Measurements from ENCODE around the gene TINAGL1.

TINAGL1 gene

DNA sequence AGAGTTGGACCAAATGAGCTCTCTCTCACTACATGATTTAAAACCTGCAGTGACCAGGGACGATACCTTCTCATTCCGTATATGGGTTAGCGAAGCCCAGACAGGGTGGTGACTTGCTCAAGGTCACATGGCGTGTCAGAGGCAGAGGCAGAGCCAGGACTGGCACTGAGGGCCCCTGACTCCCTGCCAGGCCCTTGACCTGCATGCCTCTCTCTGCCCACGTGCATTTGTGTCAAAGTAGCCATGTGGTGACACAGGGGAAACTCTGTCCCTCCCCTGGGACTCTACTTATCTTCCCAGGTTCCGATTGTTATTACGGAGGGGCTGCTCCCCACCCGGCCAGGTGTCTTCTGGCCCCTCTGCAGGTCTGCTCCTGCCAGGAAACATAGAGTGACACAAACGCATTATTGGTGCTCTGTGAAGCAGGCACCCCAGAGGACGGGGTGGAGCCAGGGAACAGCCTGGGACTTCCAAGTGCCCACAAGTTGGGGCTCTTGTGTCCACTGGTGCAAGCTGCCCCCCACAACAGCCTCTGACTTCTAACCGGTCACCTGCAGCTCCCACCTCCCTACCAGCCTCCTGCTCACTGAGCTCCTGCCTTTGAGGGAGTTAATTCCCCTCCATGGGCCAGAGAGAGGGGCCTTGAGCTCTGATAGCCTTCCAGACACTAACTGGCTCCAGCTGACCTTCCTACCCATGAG is 7.3 kb upstream of the TINAGL1 start:
- DNase-seq: no peak

DNA sequence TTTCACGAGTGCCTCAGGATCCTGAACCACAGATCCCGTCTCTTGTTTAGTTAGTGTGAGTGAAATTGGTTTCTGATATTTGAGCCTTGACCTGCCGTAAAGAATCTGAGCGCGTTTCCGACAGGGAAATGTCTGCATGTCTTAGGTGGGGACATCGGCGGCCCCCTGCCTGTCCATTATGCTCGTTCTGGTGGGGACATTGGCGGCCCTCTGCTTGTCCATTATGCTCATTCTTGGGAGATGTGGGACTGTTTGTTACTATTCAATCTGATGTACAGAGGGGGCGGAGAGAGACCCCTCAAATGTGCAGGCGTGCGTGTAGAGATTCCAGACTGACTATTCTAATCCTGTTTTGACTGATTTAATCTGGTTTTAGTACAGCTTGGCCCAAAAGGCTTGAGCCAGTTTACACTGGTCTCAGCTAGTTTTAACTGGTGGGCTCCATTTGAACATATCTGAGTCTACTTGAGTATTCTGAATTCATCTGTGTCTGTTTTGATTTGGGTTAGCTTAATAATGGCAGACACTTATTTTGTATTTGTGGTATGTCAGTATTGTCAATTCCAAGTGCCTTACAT is 6.6 kb upstream of the TINAGL1 start:
- no peak for DNase-seq

DNA sequence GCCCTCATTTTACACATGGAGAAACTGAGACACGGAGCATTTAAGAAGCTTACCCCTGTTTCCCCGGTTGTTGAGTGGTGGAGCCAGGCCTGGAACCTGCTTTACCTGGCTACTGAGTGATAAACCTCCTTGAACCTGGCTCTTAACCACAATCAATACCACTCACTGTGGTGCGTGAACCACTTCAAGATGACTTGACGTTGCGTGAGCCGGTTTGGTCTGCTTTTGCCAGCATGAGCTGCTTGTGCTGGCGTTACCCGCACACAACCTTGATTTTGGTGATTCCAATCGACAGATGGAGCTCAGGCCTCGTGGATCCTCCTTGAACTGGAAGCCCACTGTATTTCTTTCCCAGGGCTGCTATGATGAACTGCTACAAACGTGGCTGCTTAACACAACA is 6.1 kb upstream of the TINAGL1 start:
- DNase-seq: no peak

DNA sequence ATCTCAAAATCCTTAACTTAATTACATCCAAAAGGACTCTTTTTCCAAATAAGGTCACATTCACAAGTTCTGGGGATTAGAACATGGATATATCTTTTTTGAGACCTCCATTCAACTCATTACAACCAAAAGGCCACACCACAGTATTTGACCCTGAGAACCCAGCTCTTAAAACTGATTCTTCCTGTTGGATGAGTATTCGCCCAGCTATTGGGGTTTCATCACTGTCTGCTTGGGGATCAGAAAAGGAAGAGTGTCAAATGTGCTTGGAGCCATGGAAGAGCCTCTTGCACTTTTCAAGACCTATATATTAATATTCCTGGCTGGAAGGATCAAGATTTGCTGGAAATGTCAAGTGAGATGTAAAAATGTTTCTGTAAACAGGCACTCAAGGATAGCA is 5.4 kb upstream of the TINAGL1 start:
- DNase-seq: no peak

DNA sequence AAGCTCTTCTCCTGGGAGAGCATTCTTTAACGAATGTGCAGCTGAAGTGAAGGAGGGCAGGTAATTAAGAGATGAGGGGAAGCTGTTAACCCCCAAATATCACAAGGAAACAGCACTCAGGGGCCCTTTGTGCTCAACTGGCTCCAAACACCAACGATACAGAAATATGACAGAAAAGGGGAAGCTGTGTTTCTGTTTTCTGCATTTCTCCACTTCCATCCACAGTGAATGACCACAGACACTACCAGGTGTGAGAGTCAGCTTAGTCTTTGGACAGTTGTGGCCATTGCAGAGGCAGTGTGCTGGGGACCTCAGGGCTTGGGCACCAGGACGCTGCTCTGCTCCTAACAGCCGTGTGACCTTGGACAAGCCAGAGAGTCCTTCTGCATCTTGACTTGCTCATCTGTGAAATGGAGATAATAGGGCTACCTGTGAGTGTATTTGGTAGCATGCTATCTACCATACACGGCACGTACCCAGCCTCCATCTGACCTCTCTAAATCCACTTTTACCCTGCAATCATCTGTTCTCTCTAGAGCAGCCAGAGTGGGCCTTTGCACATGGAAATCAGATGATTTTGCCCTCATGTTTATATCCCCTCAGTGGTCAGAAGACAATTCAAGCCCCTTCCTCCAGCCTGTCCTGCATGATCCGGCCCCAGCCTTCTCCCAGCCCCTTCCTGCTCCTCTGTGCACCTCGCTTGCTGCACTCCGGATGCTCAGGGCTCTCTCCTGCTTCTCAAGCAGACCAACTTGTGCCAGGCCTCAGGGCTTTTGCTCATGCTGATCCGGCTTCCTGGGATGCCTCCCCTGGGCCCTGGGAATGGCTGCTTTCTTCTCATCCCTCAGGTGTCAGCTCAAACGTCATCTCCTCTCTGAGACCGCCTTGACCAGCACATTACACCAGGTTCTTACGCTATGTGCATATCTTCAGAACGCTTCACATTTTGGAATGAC is 4.7 kb upstream of the TINAGL1 start:
- DNase-seq: no peak

DNA sequence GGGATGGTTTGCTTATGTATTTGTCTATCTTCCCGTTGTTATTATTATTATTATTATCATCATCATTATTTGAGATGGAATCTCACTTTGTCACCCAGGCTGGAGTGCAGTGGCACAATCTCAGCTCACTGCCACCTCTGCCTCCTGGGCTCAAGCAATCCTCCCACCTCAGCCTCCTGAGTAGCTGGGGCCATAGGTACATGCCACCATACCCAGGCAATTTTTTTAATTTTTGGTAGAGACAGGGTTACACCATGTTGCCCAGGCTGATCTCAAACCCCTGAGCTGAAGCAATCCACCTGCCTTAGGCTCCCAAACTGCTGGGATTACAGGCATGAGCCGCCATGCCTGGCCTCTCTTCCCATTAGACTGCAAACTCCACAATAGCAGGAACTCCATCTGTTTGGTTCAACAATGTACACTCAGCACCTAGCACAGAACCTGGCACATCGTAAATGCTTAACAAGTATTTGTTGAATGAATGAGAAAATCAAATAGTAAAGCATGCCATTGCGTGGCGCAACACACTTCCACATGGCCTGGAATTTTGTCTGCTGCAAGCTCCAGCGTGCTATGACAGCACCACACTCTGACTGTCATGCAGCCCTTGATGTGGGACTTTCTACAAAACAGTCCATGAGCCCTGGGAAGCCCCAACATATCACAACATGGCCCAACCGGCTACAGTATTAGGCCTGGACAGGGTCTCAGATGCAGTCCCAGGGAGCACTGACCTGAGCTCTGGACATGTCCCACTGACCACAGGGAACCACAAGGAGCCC is 3.8 kb upstream of the TINAGL1 start:
- no peak for DNase-seq

DNA sequence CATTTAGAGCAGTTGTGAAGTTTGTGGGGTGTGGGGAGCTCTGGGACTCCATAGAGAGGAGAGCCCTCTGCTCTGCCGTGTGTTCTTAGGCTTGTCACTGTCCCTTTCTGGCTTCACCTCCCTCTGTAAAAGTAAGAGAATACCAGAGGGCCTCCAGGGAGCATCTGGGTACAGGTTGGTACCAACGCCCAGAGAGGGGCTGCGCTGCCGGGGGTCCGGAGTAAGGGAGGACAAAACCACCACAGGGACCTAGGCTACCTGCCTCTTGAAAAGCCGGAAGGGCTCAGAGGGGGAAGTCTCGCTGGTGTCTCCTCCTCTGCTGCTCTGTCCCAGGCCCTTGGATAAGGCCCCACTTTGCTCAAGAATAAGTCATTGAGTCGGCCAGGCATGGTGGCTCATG is 3.1 kb upstream of the TINAGL1 start:
- DNase-seq: no peak

DNA sequence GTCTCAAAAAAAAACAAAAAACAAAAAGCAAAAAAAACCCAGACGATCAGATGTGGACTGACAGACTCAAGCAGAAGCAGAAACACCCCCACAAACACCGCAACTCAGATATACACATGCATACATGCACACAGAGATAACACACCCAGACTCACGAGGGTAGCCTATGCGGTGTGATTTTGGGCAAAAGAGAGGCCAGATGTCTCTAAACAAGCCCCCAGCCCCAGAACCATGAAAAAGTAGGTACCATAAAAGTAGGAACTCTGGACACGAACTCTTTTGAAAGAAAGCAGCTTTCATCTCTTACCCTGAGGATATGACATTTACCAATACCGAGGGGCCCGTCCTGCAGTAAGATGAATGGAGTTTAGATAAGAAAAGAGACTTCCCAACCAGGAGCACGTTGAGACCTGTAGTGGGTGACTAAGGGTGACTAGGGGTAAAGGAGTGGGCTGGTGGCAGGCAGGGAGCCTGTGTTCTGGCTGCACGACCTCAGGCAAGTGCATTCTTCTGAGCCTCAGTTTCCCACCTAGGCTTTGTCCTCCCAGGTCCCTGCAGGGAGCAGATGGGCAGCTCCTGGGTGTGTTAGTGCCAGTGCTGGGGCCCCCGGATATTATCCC is 1.5 kb upstream of the TINAGL1 start:
- DNase-seq: no peak

DNA sequence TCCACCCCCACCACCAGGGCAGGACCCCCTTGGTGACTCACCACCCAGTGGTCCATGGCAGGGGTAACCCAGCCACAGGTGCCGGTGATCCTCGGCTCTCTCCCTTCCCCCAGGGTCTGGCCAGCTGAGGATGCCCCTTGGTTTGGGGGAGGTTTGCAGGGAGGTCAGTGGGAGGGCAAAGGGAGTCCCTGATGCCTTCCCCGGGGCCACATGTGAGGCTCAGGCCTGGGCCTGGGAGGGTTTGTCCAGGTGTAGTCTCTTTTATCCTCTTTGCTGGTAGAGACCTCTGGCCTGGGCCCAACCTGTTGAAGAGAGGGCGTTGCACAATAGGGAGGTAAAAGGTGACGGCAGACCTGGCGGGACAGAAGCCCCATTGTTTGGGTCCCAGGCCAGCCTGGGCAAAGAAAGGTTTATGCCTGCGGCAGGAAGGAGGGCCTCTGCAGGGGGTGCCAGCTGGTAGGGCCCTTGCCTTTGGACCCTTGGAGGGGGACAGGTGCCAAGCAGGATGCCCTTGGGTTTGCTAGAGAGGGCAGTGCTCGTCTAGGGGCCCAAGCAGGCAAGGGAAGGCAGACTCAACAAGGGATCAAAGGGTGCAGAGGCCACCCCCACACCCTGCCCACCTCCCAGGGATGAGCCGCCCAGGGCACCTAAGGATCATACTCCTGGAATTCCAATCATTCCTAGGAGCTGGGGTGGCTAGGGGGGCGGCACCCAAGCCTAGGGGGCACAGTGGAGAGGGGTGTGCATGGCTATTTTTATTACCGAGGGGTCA is 760 bp upstream of the TINAGL1 start:
- DNase-seq: no peak

DNA sequence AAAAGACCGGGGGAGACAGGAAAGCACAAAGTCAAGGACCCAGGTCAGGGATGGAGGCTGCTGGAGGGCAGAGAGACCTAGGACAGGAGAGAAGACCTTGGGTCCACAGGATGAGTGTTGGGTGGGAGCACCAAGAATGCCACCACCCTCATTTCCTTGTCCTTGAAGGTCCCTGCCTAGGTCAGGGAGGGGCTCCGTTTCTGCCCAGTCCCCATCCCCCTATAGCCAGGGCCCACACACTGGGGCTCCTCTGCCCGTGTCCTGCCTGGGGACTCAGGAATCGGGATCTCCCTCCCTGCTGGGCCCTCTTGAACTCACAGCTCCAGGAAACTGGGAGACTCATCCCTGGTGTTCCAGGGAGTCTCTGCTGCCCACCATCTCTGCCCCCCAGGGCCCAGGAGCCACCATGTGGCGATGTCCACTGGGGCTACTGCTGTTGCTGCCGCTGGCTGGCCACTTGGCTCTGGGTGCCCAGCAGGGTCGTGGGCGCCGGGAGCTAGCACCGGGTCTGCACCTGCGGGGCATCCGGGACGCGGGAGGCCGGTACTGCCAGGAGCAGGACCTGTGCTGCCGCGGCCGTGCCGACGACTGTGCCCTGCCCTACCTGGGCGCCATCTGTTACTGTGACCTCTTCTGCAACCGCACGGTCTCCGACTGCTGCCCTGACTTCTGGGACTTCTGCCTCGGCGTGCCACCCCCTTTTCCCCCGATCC is 584 bp downstream of the TINAGL1 start:
- DNase-seq: no peak

DNA sequence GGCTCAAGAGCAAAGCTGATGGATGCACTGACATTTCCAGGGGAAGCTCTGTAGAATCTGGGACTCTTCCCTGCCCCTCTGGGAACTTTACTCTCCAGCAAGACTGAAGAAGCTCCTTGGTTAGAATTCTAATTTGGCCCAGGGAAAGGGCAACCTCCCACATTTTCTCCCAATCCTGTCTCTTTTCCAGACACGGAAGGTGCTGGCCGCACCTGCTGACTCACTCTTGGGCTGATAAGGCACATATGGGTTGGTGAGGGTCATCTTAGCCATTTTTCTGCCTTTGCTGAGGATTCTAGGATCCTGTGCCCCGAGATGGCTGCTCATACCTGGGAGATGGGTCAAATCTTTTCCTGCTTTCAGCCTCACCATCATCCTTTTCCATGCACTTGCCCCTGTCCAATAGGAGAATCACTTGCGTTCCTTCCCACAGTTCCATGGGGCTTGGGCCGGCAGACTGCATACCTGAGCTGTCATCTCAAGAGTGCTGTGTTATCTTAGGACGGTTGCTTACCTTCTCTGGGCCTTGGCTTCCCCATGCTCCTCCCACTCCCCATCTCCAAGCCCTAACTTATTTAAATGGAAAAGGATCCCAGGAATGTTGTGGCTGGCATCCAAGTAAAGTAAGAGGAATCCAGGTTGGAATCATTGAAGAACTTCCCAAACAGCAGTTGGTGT is 1.3 kb downstream of the TINAGL1 start:
- DNase-seq: no peak

DNA sequence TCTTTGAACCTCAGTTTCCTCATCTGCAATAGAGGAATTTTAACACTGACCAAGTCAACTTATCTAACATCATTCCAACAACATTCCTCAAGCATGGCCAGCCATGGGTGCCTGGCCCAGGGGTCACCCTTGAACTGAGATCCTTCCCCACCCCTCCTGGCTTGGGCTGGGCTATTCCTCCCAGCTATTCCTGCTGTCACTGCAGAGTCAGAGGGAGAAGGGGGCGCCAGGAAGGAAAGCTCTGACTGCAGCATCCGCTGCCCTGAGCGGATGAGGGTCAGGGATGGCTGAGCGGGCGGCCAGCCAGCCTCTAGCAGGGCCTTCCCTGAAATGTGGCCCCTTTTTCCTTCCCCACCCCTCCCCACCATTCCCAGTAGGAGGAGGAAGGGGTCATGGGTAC is 3.1 kb downstream of the TINAGL1 start:
- no peak for DNase-seq

DNA sequence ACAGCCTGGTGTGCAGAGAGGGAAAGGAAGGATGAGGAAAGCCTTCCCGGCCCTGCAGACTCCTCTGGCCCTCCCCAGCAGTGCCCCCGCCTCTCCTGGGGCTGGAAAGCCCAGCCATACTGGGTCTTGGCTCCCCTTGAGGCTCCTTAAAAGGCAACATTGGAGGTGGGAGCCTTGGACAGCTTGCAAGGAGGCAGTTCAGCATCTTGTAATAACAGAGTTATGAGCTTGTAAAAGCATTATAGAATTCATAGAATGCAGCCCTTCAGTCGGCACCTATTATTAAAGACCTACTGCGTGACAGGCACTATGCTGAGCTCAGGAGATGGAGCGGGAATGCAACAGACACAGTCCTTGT is 4.2 kb downstream of the TINAGL1 start:
- DNase-seq: no peak

DNA sequence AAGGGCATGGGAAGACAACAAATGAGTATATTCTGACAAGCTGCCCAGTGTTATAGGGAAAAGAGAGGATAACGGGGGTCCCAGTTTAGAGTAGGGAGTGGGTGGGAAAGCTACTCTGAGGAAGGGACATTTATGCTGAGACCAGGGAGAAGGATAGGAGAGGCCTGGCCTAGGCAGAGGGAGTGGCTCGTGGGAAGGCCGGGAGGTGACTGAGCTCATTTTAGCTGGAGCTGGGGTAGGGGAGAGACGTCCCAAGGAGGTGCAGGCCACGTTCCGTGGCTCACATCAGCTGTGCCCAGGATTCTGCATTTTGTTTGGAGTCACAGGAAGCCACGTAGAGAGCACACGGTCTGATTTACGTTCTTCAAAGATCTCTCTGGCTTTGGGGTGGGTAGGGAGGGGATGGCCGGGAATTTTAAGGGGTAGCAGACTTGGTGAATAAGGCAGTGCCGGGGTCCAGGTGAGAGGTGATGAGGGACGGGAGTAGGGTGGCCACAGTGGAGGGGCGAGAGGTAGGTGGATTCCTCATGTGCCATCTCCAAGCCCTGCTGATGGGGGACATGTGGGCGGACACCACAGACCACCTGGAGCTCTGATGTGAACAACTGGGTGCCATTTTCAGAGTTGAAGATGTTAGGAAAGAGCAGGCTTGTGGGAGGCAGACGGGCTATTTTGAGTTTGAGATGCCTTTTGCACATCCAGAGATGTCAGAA is 4.7 kb downstream of the TINAGL1 start:
- DNase-seq: no peak

DNA sequence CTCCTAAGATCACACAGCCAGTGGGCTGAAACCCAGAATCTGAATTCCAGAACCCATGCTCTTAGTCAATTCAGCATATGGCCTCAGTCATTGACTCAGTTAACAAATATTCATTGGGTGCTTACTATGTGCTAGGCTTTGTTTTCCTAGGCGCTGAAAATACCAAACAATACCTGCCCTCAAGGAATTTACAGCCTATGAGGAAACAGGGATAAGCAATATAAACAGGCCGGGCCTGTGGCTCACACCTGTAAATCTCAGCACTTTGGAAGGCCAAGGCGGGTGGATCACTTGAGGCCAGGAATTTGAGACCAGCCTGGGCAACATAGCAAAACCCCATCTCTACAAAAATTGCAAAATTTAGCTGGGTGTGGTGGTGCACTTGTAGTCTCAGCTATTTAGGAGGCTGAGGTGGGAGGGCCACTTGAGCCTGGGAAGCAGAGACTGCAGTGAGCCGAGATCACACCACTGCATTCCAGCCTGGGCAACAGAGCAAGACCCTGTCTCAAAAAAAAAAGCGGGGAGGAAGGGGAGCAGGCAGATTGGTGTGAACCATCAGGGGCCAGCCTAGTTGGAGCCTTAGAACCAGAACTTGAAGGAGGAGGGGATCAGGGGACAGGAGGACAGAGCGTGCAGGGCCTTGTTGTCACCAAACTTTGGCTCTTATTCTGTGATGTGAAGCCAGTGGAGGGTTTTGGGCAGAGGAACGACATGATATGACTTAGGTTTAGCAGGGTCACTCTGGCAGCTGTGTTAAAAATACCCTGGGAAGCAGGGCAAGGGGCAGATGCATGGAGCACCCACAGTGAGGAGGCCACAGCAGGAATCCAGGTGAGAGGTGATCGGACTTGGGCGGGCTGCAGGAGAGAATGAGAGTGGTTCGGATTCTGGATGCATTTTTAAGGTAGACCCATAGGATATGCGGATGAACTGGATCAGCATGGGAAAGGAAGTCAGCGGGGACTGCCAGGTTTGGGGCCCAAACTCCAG is 5.8 kb downstream of the TINAGL1 start:
- no peak for DNase-seq

DNA sequence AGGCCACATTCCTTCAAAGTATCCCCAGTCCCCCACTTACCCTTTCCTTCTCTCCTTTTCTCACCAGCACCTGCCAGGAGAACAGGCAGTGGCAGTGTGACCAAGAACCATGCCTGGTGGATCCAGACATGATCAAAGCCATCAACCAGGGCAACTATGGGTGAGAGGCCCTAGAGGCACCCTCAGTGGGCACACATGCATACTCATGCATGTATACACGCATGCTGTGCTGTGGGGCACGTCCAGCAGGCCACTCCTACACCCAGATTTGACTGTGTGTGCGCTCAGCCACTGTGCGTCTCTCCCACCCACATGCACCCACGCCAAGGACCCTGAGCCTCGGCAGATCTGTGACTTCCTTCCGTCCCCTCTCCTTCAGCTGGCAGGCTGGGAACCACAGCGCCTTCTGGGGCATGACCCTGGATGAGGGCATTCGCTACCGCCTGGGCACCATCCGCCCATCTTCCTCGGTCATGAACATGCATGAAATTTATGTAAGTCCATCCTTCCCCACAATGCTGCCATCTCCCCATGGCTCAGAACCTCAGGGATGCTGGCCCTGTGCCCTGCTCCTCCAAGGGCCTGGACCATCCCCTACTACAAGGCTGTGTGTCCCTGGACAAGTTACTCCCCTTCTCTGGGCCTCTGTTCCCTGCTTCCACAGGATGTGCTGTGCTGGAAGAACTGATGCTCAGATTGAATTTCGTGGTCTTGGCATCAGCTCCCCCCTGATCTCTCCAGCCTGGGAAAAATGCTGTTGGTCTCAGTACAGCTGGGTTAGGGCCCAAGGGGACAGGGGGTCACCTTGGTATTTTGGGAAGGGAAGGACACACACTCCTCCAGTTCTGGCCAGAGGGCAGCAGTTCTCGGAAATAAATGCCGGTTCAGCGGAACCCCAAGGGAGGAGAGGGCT is 7.0 kb downstream of the TINAGL1 start:
- DNase-seq: no peak

All from CD4-positive, alpha-beta T cell treated with Interleukin-4 for 1 hour (primary cell).